ENCODE results near the gene IL27RA. TPM values are rescaled to one million over a fixed set of nuclear protein-coding genes. Genes with fewer than 3 reads are reported as not detected.

Gene IL27RA
- total RNA-seq, 1 experiment from 2014 or later, result 13.6 TPM

GRCh38 chr19:14070268-14071050 is 38.9 kb downstream of the IL27RA start:
- Mint-ChIP-seq H3K4me3 (no peak overlapping the region; a peak in 1 of 5 replicates), H3K4me1 (peaks cover 7 to 12% of the 10 kb centered on the region in 2 experiments; a peak in 3 of 4 replicates), H3K36me3 (ENCODE audit: insufficient read depth in 1 of 3, low read depth in 3 of 3) (no peaks in the 10 kb centered on the region), H3K27ac (no peak overlapping the region), H3K9me3 (no peaks in the 10 kb centered on the region; a peak in 2 of 5 replicates), H3K27me3 (ENCODE audit: low read depth) (peaks cover 50% of the 10 kb centered on the region)
- no peak overlapping the region for H2BK120ac ChIP-seq (ENCODE audit: low read depth, low read length, poor library complexity, severe bottlenecking)
- no peak overlapping the region for H3K23ac ChIP-seq (ENCODE audit: insufficient read length, low read depth, low read length)
- H4K5ac ChIP-seq (ENCODE audit: insufficient read length, low read depth, low read length), result no peak overlapping the region
- no peaks in the 10 kb centered on the region for H4K20me1 ChIP-seq (ENCODE audit: control insufficient read depth, insufficient read depth, insufficient read length)
- DNase-seq, result no peak
- no peaks in the 10 kb centered on the region for H3K4me1 ChIP-seq (ENCODE audit: insufficient read depth, low read length)
- TF ChIP-seq CTCF (conservative IDR thresholded peaks at IDR 0.05), result no peak
- H2BK12ac ChIP-seq (ENCODE audit: insufficient read length, low read depth, low read length), result no peak overlapping the region
- no CpG with 5 or more reads among the region's 43 CpGs for WGBS (ENCODE audit: extremely low coverage, insufficient read length, low lambda C conversion rate)
- H2BK15ac ChIP-seq (ENCODE audit: low read depth, low read length), result no peak overlapping the region
- no peak overlapping the region for H4K91ac ChIP-seq (ENCODE audit: insufficient read length, low read depth, low read length)
- no peak overlapping the region for H3T11ph ChIP-seq (ENCODE audit: low read length)
- peaks cover 21% of the 10 kb centered on the region for H3K23me2 ChIP-seq (ENCODE audit: insufficient read length, low read depth, low read length, poor library complexity, severe bottlenecking)
- no peak overlapping the region for H2BK5ac ChIP-seq (ENCODE audit: insufficient read length, low read length)
- H3K18ac ChIP-seq (ENCODE audit: insufficient read length, low read depth, low read length), result no peak overlapping the region
- H3K79me1 ChIP-seq (ENCODE audit: insufficient read depth, low read depth, low read length, poor library complexity, severe bottlenecking), result no peaks in the 10 kb centered on the region
- H2AK5ac ChIP-seq (ENCODE audit: insufficient read length, low read length), result no peak overlapping the region
- peaks cover 14% of the 10 kb centered on the region; the same call in 1 of the 2 replicates for H3K27me3 ChIP-seq (ENCODE audit: insufficient read depth, low read length)
- H3K14ac ChIP-seq (ENCODE audit: insufficient read depth, low read length), result no peak overlapping the region
- H3K79me2 ChIP-seq (ENCODE audit: insufficient read depth, low read length), result no peaks in the 10 kb centered on the region
- no peak overlapping the region for H3K27ac ChIP-seq (ENCODE audit: insufficient read length, low read depth, low read length)
- no peaks in the 10 kb centered on the region for H3K9me3 ChIP-seq (ENCODE audit: control insufficient read depth, low read depth, low read length)
- no peak overlapping the region for H4K8ac ChIP-seq (replicated peaks; ENCODE audit: insufficient read length, low read depth, low read length)
- H2AFZ ChIP-seq (ENCODE audit: low read length), result no peak overlapping the region
- H3K4me2 ChIP-seq (ENCODE audit: insufficient read depth, insufficient read length, low read length), result no peak overlapping the region
- H3K56ac ChIP-seq (ENCODE audit: insufficient read length, low read depth, low read length), result no peak overlapping the region
- H3K4ac ChIP-seq (ENCODE audit: low read depth, low read length), result no peak overlapping the region
- H3K9ac ChIP-seq (ENCODE audit: extremely low read depth, insufficient read length, low read length), result no peak overlapping the region
- H2BK20ac ChIP-seq (ENCODE audit: low read depth, low read length, poor library complexity, severe bottlenecking), result no peak overlapping the region
